ENCODE measurements around the gene TACC2. TPM values are rescaled to one million over a fixed set of nuclear protein-coding genes. Genes with fewer than 3 reads are reported as not detected.

Gene TACC2
- total RNA-seq, 4 donors from 2014 or later: 46.5 to 106 (median 71.6) TPM

DNA sequence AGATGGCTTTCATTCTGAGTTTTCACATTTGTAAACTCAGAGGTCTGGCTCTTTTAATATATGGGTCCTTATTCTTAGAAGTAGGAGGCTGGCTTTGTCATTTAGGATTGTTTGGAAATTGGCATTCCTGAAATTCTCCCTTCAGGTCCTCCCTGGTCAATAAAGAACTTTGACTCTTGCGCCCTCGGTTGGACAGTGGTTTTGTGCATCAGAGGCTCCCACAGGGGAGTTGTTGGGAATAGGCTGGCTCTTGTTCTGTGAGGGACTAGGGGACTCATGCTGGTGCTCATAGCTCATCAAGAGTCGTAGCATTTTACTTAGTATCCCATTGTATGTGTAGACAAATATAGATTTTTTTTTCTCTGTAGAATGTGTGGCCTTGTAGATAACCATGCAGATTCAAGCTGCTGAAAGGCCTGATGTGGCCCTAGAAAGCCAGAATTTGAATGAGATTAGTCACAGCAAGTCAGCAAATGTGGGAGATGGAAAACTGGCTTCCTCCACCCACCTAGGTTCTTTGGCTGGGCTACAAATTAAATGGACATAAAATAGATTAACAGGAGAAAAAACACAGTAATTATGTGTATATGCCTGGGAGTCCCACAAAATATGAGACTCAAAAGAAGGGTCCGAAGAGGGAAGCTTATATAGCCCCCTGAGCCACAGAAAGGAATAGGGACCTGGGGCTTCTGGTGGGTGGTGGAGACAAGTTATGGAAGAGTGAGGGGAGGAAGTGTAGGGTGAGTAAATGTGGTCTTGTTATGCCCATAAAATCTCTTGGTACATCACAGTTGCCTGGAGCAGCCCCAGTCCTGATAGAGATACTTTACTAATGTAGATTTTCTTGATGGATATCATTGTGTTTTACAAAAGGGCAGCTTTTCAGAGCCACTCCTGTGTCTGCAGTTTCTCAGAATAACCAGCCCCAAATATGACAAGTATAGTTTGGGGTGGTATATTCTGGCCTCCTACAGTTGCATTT, 187.6 kb downstream of the TACC2 start:
- no peak for DNase-seq
- Histone ChIP-seq H3K27me3 (no peaks in the 10 kb centered on the region), H3K27ac (no peak overlapping the region), H3K36me3 (no peaks in the 10 kb centered on the region), H3K4me1 (peaks cover 3 to 37% (median 24%) of the 10 kb centered on the region in 3 donors), H3K4me3 (no peak overlapping the region), H3K9me3 (no peaks in the 10 kb centered on the region)
- no peak for TF ChIP-seq POLR2A (IDR thresholded peaks at IDR 0.05)
- TF ChIP-seq, protein P1, sequence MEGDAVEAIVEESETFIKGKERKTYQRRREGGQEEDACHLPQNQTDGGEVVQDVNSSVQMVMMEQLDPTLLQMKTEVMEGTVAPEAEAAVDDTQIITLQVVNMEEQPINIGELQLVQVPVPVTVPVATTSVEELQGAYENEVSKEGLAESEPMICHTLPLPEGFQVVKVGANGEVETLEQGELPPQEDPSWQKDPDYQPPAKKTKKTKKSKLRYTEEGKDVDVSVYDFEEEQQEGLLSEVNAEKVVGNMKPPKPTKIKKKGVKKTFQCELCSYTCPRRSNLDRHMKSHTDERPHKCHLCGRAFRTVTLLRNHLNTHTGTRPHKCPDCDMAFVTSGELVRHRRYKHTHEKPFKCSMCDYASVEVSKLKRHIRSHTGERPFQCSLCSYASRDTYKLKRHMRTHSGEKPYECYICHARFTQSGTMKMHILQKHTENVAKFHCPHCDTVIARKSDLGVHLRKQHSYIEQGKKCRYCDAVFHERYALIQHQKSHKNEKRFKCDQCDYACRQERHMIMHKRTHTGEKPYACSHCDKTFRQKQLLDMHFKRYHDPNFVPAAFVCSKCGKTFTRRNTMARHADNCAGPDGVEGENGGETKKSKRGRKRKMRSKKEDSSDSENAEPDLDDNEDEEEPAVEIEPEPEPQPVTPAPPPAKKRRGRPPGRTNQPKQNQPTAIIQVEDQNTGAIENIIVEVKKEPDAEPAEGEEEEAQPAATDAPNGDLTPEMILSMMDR (IDR thresholded peaks at IDR 0.05): no peak
- 81 to 86% methylated on average over 3 to 4 of the region's 4 CpGs for WGBS, 2 donors
- intact Hi-C loops (cut with DNase I): no loop called here

DNA sequence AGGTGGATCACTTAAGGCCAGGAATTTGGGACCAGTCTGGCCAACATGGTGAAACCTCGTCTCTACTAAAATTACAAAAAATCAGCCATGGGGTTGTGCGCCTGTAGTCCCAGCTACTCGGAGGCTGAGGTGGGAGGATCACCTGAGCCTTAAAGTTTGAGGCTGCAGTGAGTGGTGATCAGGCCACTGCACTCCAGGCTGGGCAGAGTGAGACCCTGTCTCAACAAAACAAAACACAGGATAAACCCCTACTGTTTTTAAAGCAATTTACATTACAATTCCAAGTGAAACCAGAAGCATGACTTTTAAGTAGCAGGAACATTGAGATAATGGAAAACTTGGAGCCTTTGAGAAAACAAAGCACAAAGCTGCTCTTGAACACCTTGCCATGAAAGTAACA, 189.7 kb downstream of the TACC2 start:
- H3K4me3 ChIP-seq: no peak overlapping the region
- DNase-seq: no peak
- H3K9me3 ChIP-seq: no peaks in the 10 kb centered on the region
- peaks cover 2 to 37% (median 34%) of the 10 kb centered on the region in 3 donors for H3K4me1 ChIP-seq
- TF ChIP-seq, protein P1 (IDR thresholded peaks at IDR 0.05): no peak
- TF ChIP-seq POLR2A (IDR thresholded peaks at IDR 0.05): no peak
- no peaks in the 10 kb centered on the region for H3K27me3 ChIP-seq
- WGBS, 2 donors: 76 to 93% methylated on average over 3 of the region's 3 CpGs
- intact Hi-C loops (cut with DNase I): no loop called here
- peaks cover 0 to 2% (median 0%) of the 10 kb centered on the region in 3 donors for H3K36me3 ChIP-seq
- no peak overlapping the region for H3K27ac ChIP-seq

DNA sequence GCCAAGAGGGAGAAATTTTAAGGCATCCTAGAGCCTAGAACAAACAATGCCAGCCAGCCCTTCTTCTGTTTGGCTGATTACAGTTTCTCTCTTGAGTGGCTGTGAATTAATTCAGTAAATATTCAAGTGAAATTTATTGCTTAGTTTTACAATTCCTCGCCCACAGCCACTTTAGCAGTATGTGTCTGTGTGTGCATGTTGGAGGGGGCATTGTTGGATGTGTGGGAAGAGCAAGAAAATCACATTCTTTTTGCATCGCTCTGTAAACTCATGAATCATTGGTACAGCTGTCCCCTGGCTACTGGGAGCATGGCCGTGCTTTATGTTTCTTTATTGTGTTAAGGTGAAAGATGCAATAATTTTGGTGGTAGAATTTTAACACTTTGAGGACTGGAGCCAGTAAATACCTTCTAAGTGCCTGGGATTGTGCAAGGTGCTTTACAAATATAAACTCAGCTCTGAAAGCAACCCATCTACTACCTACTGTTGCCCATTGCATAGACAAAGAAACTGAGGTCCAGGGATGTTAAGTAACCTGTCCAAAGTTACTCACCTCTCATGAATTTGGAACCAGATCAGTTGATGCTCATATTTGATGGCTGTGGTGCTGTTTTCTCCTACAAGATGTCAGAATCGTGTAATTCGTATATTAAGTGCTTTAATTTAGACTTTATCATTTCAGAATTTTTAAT, 192.2 kb downstream of the TACC2 start:
- Histone ChIP-seq H3K9me3 (no peaks in the 10 kb centered on the region), H3K4me3 (no peak overlapping the region), H3K36me3 (peaks cover 0 to 23% (median 0%) of the 10 kb centered on the region in 3 donors), H3K27me3 (no peaks in the 10 kb centered on the region), H3K27ac (no peak overlapping the region), H3K4me1 (peaks cover 0 to 36% (median 20%) of the 10 kb centered on the region in 3 donors)
- intact Hi-C loops (cut with DNase I): no loop called here
- no peak for DNase-seq
- no peak for TF ChIP-seq POLR2A (IDR thresholded peaks at IDR 0.05)
- TF ChIP-seq, protein P1 (IDR thresholded peaks at IDR 0.05): no peak
- WGBS, 2 donors: 51 to 52% methylated on average over 5 of the region's 5 CpGs

DNA sequence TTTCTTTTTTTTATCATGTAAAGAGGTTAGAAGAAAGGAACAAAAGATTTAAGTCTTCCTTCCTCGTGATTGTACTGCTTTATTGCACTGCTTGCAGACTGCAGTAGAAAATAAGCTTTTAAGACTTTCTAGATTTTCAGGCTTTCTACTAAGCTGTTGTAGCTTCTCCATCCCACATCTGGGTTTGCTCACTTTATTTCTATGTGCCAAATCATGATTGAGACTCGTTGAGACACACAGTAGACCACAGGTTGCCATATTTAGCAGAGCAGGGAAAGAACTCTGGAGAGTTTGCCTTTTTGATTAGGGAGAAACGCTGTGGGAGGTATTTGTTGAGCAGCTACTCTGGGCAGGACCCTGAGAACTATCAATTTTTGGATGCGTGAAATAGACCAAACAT, 192.9 kb downstream of the TACC2 start:
- H3K27me3 ChIP-seq: no peaks in the 10 kb centered on the region
- peaks cover 0 to 30% (median 0%) of the 10 kb centered on the region in 3 donors for H3K36me3 ChIP-seq
- H3K27ac ChIP-seq: peak overlapping the region in 1 of 4 donors; percentile 14
- H3K9me3 ChIP-seq: no peaks in the 10 kb centered on the region
- peaks cover 0 to 36% (median 20%) of the 10 kb centered on the region in 3 donors for H3K4me1 ChIP-seq
- intact Hi-C loops (cut with DNase I): no loop called here
- TF ChIP-seq POLR2A (IDR thresholded peaks at IDR 0.05): no peak
- TF ChIP-seq, protein P1 (IDR thresholded peaks at IDR 0.05): no peak
- 45 to 49% methylated on average over 3 to 4 of the region's 4 CpGs for WGBS, 2 donors
- no peak for DNase-seq
- no peak overlapping the region for H3K4me3 ChIP-seq

DNA sequence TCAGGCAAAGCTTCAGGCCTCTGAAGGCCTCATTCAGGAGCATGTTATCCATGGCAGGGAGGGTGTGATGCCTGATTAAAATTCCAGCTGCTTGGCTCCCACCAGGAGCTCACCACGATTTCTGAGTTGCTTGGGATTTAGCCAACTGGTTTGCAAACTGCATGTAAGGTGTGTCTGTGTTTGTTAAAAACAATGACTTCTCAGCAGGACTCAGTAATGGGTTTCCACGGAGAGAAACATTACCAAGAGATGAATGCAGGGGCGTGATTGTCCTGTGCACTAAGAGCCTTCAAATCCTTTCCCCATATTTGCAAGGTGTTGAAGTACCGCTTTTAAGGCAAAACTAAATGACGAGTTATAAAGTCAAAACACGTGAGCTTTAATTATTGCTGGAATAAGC, 193.3 kb downstream of the TACC2 start:
- no peak for TF ChIP-seq POLR2A (IDR thresholded peaks at IDR 0.05)
- TF ChIP-seq, protein P1 (IDR thresholded peaks at IDR 0.05): no peak
- intact Hi-C loops (cut with DNase I): no loop called here
- 49 to 67% methylated on average over 5 to 6 of the region's 6 CpGs for WGBS, 2 donors

More for the DNA sequence above, 193.3 kb downstream of the TACC2 start:
- Histone ChIP-seq H3K4me1 (peaks cover 0 to 36% (median 20%) of the 10 kb centered on the region in 3 donors), H3K27me3 (no peaks in the 10 kb centered on the region), H3K27ac (peak overlapping the region in 1 of 4 donors; percentile 14), H3K4me3 (no peak overlapping the region), H3K9me3 (no peaks in the 10 kb centered on the region), H3K36me3 (peaks cover 0 to 34% (median 0%) of the 10 kb centered on the region in 3 donors)
- no peak for DNase-seq
